Amniotic stem cell (primary cell): ENCODE results near the gene KDM1B.

Experiments used
- DNase-seq: peaks from one replicate; lab custom pipeline; 2025; lab: John Stamatoyannopoulos, UW

Gene KDM1B

DNA sequence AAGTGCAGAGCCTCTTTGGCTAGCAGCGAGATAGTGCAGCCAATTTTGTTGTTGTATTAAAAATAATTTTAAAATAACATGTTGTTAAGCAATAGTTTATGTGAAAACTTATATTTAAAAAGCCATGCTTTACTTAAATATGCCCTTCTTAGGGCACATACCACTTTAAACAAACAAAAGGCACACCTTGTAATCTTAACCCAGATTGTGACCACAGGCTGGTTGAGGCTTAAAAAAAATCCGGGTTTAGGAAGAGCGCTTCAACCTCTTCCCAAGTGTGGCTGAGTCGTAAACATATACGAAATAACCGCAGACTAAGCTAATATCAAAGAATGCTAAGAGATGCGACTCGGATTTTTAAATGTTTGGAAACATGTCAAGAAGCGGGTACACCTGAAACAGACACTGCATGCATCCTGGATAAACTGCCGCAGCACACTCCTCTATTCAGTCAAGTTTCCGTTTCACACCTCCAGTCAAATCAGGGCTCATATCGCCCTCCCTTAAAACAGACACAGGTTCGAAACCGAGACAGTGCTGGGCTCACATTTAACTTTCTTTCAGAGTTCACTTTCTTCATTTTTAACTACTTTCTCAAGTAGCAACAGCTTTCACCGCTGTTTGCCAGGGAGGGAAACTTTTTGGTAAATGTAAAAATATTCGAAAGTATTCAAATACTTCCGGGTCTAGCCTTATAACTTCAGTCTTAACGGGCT lies 107.6 kb downstream of the KDM1B start:
- DNase-seq: no peak

- DNase-seq: no peak
These were observed 108.4 kb downstream of the KDM1B start for GRCh38 chr6:18263418-18264218.

- DNase-seq: peak; percentile 83
These were observed 109.1 kb downstream of the KDM1B start, which contains the start of gene DEK for GRCh38 chr6:18264219-18264922. Gene DEK (minus strand): TSS chr6:18264530. CDS start chr6:18263987, 543 bp downstream.

DNA sequence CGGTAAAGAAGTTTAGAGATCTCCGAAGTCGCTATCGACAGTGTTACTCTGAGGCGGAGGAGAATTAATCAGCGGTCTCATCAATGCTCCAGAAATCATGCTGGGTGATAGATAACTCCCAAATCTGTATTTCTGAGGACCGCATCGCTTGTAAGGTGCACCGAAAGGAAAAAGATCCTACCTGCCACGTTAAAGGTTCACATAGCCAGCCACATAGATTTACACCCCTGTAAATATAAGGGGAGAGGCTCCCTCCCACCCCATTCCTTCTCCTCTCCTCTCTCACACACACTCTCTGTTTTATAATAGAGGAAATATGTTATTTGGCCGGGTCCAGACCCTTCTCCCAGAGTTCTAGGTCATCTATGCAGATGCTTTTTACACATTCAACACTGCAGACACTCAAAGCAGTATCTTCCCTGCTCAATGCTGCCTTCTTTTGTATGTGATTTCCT lies 109.7 kb downstream of the KDM1B start:
- DNase-seq: no peak

- no peak for DNase-seq
These were observed 110.7 kb downstream of the KDM1B start for GRCh38 chr6:18265787-18266522.

- DNase-seq: no peak
These were observed 111.3 kb downstream of the KDM1B start for GRCh38 chr6:18266523-18266912.

GRCh38 chr6:18268066-18268465 lies 112.8 kb downstream of the KDM1B start:
- no peak for DNase-seq

DNA sequence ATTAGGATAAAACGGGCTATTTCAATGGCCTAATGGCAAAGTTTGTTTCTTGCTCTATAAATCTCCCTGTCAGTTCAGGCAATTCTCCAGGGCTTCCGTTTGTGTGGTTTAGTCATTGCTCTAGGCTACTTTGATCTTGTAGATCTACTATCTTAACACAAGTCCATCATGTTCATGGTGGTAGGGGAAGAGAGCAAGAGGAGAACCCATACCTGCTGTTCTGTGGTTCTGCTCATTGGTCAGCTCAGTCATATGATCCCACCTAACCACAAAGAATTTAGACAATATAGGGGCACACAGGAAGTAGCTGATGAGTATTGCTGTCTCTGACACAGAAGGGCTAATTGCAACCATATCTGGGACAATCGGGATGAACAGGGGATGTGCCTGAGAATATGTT lies 114.0 kb downstream of the KDM1B start:
- no peak for DNase-seq

GRCh38 chr6:18269717-18270116 lies 114.5 kb downstream of the KDM1B start:
- DNase-seq: no peak

GRCh38 chr6:18270216-18270615 lies 115.0 kb downstream of the KDM1B start:
- no peak for DNase-seq
